Measurements from ENCODE around the gene DUS1L. TPM values are rescaled to one million over a fixed set of nuclear protein-coding genes. Genes with fewer than 3 reads are reported as not detected.
A peak's percentile ranks its signal among the peaks of the same experiment; 100 is the strongest.

Gene DUS1L
- total RNA-seq, 1 donor from 2014 or later = 18.8 TPM

DNA sequence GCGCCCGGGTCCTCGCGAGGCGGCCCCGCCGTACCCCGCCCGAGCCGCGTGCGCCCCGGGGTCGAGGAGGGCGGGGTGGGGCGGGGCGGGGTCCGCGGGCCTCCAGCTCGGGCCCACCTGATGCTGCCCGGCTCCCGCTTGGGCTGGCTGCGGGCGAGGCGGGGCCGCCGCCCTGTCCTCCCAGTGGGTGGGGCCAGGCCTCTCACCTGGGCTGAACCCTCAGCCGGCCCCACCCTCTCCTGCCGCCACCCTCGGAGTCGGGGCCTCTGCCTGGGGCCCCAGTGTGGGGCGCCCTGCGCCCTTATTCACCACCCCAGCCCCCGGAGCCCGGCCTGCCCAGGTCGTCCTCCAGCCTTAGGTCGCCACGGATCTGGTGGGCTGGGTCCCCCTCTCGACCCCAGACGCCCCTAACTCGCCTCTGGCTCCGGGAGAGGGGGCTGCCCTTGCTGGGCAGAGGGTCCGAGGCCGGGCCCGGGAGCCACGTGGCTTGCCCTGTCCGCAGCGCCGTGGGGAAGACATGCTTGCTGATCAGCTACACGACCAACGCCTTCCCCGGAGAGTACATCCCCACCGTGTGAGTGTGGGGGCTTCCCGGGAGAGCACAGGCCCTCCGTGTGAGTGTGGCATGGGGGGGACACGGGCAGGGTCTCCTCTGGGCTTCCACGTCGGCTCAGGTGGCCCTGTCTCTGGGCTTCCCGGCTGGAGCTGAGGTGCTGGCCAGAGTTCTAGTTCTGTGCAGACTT, 33.5 kb downstream of the DUS1L start:
- DNase-seq (ENCODE audit: low spot score in 2 of 2) (no peak), FAIRE-seq (no peak)

DNA sequence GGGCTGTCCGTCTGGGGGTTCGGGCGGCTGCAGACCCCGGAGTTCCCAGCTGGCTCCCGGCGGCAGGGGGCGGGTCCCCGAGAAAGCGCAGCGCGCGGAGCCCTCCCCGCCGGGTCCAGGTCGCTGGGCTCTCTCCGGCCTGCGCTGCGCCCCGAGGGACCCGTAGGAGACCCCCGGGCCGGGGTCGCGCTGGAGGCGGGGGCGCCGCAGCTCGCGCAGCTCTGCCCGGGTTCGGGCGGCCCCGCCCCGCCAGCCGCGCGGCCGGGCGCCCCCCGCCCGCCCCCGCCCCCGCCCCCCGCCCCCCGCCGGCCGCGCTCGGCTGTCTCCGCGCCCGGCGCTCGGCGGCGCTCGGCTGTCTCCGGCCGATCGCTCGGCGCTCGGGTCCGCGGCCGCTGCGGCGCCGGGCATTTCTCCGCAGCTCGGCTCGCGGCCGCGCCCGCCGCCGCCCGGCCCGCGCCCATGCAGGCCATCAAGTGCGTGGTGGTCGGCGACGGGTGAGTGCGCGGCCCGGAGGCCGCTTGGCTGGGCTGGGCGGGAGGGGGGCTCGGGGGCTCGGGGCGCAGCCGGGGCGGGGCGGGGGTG, 34.2 kb downstream of the DUS1L start, which contains the start of gene RAC3:
TSS of gene RAC3 (plus strand) at position 376 of the 582 bp plus-strand sequence. CDS start at position 460, 84 bp downstream.
- DNase-seq (ENCODE audit: low spot score in 2 of 2) (peak in 1 of 2 donors; percentile 69), FAIRE-seq (no peak)

GRCh38 chr17:82030470-82031302, 34.9 kb downstream of the DUS1L start:
- FAIRE-seq (no peak), DNase-seq (ENCODE audit: low spot score in 2 of 2) (peak; percentile 90 to 95)

DNA sequence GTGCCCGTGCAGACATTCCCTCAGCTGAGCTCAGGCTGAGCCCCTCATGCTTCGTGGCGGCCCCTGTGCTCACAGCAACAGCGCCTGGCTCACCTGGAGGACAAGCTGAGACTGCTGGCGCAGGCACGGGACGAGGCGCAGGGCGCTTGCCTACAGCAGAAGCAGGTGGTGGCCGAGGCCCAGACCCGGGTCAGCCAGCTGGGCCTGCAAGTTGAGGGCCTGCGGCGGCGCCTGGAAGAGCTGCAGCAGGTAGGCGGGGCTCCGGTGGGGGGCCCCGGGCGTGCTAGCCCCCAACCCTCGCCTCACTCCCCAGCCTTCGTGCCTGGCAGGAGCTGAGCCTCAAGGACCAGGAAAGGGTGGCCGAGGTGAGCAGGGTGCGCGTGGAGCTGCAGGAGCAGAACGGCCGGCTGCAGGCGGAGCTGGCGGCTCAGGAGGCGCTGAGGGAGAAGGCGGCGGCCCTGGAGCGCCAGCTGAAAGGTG, 35.6 kb downstream of the DUS1L start:
- FAIRE-seq (no peak), DNase-seq (ENCODE audit: low spot score in 2 of 2) (no peak)

DNA sequence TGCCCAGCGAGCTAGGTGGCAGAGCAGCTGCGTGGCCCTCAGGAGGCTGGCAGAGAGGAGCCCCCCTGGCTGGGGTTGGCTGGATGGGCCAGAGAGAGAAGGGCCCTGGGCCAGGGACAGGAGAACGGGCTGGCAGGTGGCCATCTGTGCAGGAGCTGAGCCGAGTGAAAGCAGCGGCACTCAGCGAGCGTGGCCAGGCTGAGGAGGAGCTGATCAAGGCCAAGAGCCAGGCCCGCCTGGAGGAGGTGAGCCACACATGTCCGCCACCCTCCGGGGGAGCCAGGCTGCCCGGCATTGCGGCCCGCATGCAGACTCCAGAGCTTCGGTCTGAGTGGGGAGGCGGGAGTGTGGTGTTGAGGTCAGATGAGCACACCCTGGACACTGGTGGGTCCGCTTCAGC, 36.2 kb downstream of the DUS1L start:
- DNase-seq (ENCODE audit: low spot score in 2 of 2) (no peak), FAIRE-seq (no peak)

DNA sequence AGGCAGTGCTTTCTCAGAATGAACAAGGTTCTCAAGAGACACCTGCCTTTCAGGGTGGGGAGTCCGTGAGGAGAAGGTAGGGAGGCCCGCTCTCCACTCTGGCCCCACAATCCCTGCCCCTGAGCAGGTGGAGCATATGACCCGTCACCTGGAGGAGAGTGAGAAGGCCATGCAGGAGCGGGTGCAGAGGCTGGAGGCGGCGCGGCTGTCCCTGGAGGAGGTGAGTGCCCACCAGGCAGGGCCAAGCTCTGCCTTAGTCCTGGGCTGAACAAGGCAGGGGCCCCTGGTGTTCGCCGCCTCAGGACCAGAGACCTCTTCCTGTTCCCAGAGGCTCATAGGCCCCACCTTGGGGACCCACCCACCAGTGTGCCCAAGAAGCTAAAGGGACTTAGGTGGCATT, 36.6 kb downstream of the DUS1L start:
- DNase-seq (ENCODE audit: low spot score in 2 of 2) = no peak
- no peak for FAIRE-seq

DNA sequence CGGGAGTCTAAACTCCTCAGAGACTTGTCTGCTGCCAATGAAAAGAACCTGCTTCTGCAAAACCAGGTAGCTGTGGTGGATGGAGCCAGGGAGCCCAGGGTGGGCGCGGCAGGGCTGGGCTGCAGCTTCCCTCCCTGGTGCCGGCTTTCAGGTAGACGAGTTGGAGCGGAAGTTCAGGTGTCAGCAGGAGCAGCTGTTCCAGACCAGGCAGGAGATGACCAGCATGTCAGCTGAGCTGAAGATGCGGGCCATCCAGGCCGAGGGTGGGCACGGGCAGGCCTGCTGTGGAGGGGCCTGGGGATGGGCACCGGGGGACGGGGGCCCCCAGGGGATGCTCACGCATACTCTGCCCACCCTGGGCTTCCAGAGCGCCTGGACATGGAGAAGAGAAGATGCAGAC, 37.4 kb downstream of the DUS1L start:
- FAIRE-seq (no peak), DNase-seq (ENCODE audit: low spot score in 2 of 2) (no peak)

DNA sequence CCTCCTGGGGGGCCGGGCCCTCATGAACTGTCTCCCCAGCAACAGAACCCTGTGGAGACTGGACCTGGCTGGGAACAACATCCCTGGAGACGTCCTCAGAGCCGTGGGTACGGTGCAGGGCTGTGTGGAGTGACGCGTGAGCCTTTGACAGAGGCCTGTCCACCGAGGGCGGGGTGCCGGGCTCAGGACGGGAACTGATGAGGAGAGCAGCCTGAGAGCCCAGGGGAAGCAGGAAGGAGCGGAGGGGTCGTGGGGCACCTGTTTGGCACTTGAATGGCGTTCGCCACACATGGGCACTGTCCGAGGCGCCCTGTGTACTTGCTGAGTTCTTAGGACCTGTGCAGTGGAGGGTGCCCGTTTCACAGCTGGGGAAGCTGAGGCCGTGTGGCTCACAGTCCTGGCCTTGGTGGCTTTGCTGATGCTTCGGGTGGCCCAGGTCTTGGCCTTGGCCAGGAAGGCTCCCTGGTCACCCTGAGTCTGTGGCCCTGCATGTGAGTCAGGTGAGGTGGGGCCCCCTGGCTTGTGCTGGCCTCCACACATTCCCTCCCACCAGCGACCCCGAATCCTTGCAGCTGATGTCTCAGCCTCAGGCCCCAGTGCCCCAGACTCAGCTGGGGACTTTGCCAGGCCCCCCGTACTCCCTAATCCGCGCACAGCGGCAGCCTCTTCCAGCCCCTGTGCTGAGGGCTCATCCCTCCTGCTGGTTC, 40.0 kb downstream of the DUS1L start:
- DNase-seq (ENCODE audit: low spot score in 2 of 2) = no peak
- FAIRE-seq = no peak

DNA sequence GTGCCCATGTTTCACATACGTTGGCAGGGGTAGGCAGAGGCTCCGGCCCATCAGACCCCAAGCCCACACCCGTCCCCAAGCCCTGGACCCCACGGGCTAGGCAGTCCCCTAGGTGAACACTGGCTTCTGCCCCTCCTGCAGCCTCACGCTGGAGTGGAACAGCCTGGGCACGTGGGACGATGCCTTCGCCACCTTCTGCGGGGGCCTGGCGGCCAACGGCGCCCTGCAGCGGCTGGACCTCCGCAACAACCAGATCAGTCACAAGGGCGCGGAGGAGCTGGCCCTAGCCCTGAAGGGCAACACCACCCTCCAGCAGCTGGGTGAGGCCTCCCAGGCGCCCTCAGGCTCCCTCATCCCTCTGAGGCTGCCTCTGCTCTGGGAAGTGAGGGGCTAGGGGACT, 40.7 kb downstream of the DUS1L start:
- FAIRE-seq (no peak), DNase-seq (ENCODE audit: low spot score in 2 of 2) (no peak)

- DNase-seq (ENCODE audit: low spot score in 2 of 2) = no peak
- FAIRE-seq = no peak
These were observed 42.0 kb downstream of the DUS1L start for GRCh38 chr17:82023447-82024241.

DNA sequence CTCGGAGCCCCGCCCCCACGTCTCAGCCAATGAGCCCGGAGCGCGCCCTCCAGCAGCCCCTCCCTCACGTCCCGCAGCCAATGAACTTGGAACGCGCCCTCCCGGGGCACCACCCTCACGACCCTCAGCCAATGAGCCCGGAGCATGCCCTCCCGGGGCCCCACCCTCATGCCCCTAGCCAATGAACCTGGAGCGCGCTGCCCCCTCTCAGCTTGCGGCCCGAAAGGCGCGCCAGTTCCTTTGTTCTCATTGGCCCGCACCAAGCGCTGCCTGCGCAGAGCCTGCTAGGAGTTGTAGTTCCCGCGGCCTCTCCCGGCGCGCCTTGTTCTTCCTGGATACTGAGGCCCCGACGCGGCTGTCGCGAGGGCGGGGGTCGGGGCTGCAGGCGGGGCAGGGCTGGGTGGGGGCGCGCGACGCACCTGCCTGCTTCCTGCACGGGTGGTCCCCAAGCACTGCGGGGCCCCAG, 42.6 kb downstream of the DUS1L start, which contains the start of gene LRRC45:
TSS of gene LRRC45 (plus strand) at position 325 of the 466 bp plus-strand sequence. CDS start 339 bp downstream, outside the sequence.
- DNase-seq (ENCODE audit: low spot score in 2 of 2) (peak; percentile 100), FAIRE-seq (peak; percentile 97)

- FAIRE-seq = no peak
- no peak for DNase-seq (ENCODE audit: low spot score in 2 of 2)
These were observed 43.2 kb downstream of the DUS1L start, which contains the start of gene CENPX for GRCh38 chr17:82022310-82022980. Gene CENPX, minus strand, starts transcription at chr17:82022878. Its CDS starts 17 bp downstream, at chr17:82022861.

DNA sequence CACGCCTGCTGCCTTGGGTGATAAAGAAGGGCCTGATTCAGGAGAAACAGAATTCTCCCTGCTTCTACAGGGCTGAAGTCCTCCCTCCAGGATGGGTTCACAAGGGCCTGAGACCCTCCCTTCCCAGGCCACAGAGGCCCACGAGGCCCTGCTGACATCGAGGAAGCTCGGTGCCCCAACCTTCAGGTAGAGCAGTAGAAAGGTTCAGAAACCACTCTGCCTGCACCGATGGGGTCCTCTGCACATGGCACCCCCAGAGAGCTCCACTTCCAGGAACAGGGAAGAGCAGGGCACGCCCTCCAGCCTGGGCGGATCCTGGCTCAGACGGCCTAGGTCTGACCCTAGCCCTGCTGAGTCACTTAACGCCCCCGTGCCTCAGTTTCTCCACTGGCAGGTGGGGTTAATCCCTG, 43.7 kb downstream of the DUS1L start:
- no peak for DNase-seq (ENCODE audit: low spot score in 2 of 2)
- FAIRE-seq = no peak

DNA sequence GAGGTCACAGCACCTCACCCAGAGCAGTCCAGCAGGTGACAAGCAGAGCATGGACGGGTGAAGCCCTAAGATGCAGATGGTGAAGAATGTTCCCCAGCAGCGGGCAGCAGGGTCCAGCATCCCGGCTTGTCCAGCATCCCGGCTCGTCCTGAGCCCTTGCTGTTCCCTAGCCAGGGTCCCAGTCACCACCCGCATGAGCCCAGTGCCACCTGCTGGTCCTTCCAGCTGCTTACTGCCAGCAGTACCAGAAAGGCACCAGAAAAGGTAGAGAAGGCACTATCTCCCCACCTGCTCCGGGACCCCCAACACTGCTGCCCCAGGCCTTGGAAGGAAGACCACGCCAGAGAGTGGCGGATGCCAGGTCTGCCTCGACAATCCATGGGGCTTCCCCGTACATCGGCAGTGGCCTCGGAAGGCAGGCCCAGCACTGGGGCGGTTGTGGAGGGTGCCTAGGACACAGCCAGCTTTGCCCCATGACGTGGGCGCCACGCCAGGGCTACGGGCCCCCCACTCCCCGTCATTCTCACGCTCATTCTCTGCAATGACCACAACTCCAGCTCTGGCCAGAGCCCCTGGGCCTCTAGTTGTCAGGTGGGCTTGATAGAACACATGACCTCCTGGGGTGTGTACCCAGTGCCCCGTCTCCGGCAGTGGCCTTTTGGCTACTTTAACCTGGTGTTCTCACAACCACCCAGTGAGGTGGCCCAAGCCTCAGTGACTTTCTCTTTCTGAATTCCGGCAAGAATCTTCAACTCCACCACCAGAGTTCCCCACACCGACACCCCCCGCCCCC, 44.3 kb downstream of the DUS1L start:
- DNase-seq (ENCODE audit: low spot score in 2 of 2) (peak; percentile 78 to 84), FAIRE-seq (no peak)

GRCh38 chr17:82020572-82021106, 45.0 kb downstream of the DUS1L start:
- no peak for DNase-seq (ENCODE audit: low spot score in 2 of 2)
- FAIRE-seq = no peak

DNA sequence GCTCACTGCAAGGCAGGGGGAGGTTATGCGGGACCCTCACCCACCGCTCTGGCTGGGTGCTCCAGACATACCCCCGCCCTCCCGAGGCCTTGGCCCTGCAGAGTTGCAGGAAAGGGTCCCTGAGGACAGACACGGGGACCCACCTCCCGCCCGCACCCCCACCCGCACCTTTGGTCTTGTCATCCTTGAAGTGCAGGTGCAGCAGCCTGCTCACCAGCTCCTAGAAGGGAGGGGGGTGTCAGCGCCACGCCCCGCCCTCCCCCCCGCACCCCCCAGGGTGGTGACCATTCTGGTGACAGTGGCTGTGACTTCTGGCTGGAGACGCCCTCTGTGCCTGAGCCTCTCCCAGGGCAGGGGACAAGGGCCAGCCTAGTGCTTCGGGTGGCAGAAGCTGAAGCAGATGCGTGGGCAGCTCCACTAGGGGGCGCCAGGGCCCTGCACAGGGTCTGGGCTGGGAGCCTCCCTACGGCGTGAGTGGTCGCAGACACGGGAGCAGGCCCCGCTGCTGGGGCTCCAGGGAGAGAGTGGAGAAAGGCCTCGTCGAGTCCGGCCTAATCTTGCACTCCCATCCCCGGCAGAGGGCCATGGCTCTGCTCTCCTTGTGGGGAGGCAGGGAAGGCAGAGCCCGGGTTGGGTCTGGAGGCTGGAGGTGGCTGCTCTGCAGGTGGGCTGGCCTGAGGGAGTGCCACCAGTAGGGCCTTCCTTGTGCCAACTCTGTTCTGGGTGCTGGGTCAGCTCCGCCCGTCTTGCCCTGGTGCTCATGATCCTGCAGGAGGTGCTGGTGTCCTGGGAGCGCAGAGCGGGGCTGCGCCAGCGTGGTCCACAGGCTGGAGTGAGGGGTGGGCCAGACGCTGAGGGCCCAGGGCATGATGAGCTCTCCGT, 45.7 kb downstream of the DUS1L start:
- FAIRE-seq (no peak), DNase-seq (ENCODE audit: low spot score in 2 of 2) (no peak)
